ENCODE results near the gene CUL1.

The CUL1 gene

GRCh38 chr7:148698397-148699023 is at the start of gene CUL1:
CUL1 (plus strand) TSS chr7:148698903; CDS start chr7:148730123, 31,220 bp downstream.
- TF ChIP-seq, protein P1, sequence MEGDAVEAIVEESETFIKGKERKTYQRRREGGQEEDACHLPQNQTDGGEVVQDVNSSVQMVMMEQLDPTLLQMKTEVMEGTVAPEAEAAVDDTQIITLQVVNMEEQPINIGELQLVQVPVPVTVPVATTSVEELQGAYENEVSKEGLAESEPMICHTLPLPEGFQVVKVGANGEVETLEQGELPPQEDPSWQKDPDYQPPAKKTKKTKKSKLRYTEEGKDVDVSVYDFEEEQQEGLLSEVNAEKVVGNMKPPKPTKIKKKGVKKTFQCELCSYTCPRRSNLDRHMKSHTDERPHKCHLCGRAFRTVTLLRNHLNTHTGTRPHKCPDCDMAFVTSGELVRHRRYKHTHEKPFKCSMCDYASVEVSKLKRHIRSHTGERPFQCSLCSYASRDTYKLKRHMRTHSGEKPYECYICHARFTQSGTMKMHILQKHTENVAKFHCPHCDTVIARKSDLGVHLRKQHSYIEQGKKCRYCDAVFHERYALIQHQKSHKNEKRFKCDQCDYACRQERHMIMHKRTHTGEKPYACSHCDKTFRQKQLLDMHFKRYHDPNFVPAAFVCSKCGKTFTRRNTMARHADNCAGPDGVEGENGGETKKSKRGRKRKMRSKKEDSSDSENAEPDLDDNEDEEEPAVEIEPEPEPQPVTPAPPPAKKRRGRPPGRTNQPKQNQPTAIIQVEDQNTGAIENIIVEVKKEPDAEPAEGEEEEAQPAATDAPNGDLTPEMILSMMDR (IDR thresholded peaks at IDR 0.05; ENCODE audit: low read depth, low read length) = no peak
- DNase-seq (ENCODE audit: low read depth in 2 of 2) = peak; percentile 65 to 83
- H3K4me3 ChIP-seq (replicated peaks in 1 of 2; ENCODE audit: low read depth in 2 of 2, low read length in 2 of 2) = peak within 1 kb of the TSS; percentile 78

GRCh38 chr7:148650232-148650858 is 48.4 kb upstream of the CUL1 start:
- TF ChIP-seq, protein P1 (IDR thresholded peaks at IDR 0.05; ENCODE audit: low read depth, low read length) = no peak
- H3K4me3 ChIP-seq (replicated peaks in 1 of 2; ENCODE audit: low read depth in 2 of 2, low read length in 2 of 2) = no peak overlapping the region
- DNase-seq (ENCODE audit: low read depth in 2 of 2) = peak; percentile 41 to 72

DNA sequence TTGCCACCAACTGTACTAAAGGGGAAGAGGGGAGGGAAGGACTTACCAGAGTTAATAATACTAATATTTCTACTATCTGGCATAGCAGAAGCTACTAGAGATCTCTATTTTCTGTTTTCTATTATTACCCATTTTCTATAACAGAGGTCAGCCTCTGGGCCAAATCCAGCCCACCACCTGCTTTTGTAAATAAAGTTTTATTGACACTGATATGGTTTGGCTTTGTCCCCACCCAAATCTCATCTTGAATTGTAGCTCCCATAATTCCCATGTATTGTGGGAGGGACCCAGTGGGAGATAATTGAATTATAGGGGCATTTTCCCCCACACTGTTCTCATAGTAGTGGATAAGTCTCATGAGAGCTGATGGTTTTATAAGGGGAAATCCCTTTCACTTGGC is 45.9 kb upstream of the CUL1 start:
- no peak for DNase-seq (ENCODE audit: low read depth in 2 of 2)
- TF ChIP-seq, protein P1 (IDR thresholded peaks at IDR 0.05; ENCODE audit: low read depth, low read length) = no peak
- H3K4me3 ChIP-seq (replicated peaks in 1 of 2; ENCODE audit: low read depth in 2 of 2, low read length in 2 of 2) = no peak overlapping the region

DNA sequence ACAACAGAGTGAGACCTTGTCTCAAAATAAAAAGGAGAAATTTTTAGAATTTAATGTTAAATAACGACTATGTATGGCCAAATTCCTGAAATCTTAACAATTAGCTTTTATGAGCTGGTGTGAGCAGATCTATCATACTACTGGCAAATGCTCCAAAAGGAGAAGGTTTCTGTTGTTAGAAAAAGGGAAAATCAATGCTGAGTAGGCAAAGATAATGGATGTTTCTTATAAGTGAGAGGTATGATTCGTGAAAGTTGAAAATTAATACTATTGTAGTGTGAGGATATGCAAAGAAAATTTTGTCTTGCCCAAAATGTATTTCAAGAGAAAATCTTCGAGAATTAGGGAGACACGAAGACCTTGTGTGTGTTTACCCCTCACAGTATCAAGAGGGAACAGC is 40.8 kb upstream of the CUL1 start:
- no peak for DNase-seq (ENCODE audit: low read depth in 2 of 2)
- no peak overlapping the region for H3K4me3 ChIP-seq (replicated peaks in 1 of 2; ENCODE audit: low read depth in 2 of 2, low read length in 2 of 2)
- TF ChIP-seq, protein P1 (IDR thresholded peaks at IDR 0.05; ENCODE audit: low read depth, low read length) = no peak

DNA sequence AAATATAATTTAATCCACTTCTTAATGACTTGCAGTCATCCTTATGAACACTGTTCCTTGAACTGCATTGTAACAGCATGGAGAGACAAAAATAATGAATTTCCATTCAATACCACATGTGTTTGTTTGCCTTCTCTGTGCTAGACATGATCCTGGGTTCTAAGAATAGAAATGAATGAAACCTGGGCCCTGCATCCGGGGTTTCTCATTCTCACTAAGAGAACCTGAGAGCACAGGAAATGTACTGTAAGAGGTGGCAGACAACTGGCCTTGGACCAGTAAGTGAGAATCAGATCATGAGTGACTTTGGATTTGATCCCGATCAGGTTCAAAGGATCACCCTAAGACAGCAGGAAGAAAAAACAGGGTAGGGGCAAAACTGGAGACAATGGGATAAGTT is 37.2 kb upstream of the CUL1 start:
- TF ChIP-seq, protein P1 (IDR thresholded peaks at IDR 0.05; ENCODE audit: low read depth, low read length) = no peak
- no peak overlapping the region for H3K4me3 ChIP-seq (replicated peaks in 1 of 2; ENCODE audit: low read depth in 2 of 2, low read length in 2 of 2)
- DNase-seq (ENCODE audit: low read depth in 2 of 2) = no peak

GRCh38 chr7:148662646-148663045 is 36.1 kb upstream of the CUL1 start:
- TF ChIP-seq, protein P1 (IDR thresholded peaks at IDR 0.05; ENCODE audit: low read depth, low read length) = no peak
- no peak overlapping the region for H3K4me3 ChIP-seq (replicated peaks in 1 of 2; ENCODE audit: low read depth in 2 of 2, low read length in 2 of 2)
- DNase-seq (ENCODE audit: low read depth in 2 of 2) = peak in 1 of 2 donors; percentile 21

Measured in cardiac fibroblast (primary cell).